GM10248 (cell line): ENCODE data around the gene BABAM2.

ENCODE experiments used
- CTCF ChIA-PET: fragments of 300-600 bp; sonication (Branson Sonifier 250); formaldehyde crosslinking; extraction: SDS; loops from one replicate; lab custom pipeline; 2021; ENCODE audit warnings: antibody characterized with exemption; lab: Yijun Ruan, JAX
- POLR2A ChIA-PET: fragments of 350-650 bp; sonication (Branson Sonifier 250); formaldehyde crosslinking; extraction: SDS; loops from one replicate; lab custom pipeline; 2020; ENCODE audit warnings: antibody characterized with exemption; lab: Yijun Ruan, JAX
- DNase-seq: peaks from one replicate; pipeline ENCODE4 v3.0.0; 2012; ENCODE audit errors: extremely low spot score
- TF ChIP-seq, protein P1 (sequence below): IDR thresholded peaks from 2 replicates; pipeline ENCODE4 v1.5.1; 2012; ENCODE audit warnings: mild to moderate bottlenecking, low read depth; ENCODE audit errors: extremely low read depth, missing control alignments, control extremely low read depth

The BABAM2 gene

DNA sequence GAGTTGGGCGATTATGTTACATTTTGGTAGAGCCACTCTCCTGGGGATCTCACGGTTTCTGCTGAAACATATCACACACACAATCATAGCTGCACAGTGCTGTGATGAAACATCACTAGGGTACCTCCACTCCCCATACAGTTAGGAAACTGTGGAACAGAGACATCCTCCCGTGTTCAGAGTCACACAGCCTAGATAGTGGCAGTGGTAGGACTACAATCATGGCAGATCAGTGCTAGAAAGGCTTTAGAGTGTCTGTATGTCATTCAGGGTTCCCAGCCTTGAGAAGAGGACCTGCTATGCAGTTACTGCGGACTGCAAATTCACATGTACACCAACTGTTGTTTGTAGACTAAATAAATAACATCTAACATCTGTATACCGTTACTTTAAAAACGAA is 291.8 kb downstream of the BABAM2 start:
- no peak for DNase-seq
- TF ChIP-seq, protein P1, sequence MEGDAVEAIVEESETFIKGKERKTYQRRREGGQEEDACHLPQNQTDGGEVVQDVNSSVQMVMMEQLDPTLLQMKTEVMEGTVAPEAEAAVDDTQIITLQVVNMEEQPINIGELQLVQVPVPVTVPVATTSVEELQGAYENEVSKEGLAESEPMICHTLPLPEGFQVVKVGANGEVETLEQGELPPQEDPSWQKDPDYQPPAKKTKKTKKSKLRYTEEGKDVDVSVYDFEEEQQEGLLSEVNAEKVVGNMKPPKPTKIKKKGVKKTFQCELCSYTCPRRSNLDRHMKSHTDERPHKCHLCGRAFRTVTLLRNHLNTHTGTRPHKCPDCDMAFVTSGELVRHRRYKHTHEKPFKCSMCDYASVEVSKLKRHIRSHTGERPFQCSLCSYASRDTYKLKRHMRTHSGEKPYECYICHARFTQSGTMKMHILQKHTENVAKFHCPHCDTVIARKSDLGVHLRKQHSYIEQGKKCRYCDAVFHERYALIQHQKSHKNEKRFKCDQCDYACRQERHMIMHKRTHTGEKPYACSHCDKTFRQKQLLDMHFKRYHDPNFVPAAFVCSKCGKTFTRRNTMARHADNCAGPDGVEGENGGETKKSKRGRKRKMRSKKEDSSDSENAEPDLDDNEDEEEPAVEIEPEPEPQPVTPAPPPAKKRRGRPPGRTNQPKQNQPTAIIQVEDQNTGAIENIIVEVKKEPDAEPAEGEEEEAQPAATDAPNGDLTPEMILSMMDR: no peak
- CTCF ChIA-PET: no interaction called here
- POLR2A ChIA-PET: no interaction called here

DNA sequence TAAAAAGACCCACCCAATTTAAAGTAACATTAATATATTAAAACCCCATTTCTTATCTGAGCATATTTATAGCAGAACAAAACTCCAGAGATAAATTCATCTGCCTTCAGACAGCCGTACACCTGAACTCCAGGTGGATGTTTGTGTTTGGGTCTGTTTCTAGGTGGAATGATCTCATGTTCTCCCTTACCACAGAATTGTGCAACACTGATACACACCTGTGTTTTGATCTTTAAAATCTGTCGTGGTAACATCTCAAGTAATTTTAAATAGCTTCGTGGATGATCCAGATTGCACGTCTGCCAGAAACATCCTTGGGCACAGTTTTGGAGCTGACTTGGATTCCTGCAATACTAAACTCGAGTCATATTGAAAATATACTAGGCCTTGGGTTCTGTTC is 294.6 kb downstream of the BABAM2 start:
- TF ChIP-seq, protein P1: no peak
- no peak for DNase-seq
- ChIA-PET CTCF (no interaction called here), POLR2A (no interaction called here)

DNA sequence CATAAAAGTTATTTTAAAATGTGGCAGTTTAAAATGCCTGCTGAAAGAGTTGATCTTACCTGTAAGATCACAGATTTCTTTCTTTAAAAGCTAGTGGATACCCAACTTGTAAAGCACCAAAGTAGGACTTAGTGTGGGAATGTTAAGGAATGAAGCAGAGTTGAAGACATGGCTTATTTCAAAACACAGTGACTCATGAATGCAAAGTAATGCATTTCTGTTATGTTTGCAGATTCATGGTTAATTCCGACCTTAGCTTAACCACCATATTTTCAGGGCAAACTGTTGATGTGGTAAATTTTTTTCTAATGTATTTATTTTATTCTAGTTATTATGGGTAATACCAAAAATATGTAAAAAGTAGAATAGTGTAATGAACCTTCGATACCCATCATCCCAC is 295.4 kb downstream of the BABAM2 start:
- no peak for DNase-seq
- CTCF ChIA-PET: no interaction called here
- TF ChIP-seq, protein P1: no peak
- POLR2A ChIA-PET: no interaction called here

DNA sequence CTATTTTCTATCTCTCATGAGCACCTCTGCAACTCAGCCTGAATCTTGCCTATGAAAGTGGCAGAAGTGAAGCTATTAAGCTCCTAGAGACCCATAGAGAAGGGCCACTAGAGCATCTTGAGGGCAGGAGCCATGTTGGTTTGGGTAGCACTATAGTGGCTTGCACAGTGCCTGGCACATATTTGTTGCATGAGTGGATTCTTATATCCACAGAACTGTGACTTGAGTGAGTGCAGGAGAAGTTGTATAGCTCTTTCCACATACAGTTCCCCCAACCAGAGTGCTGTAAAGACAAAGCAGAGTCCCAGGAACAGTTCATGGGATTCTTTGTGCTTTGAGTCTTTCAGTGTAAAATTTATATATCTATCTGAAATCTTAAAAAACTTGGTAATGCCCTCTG is 296.7 kb downstream of the BABAM2 start:
- ChIA-PET CTCF (no interaction called here), POLR2A (no interaction called here)
- TF ChIP-seq, protein P1: no peak
- no peak for DNase-seq

DNA sequence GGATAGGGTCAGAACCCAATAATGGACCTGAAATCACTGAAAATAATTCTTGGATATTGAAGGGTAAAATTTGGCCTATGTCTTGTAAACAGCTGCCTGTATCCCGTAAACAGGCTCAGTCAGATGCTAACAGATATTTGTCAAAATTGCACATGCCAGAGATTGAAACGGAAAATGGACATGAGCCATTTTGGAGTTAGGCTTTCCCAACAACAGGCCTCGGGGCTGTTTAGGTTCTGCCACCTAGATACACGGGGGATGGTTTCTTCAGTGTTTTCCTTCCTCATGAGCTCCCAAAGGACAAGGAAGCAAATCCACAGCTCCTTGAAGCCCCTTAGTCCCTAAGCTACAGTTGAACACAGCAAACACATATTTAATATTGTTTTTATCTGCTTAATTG is 297.9 kb downstream of the BABAM2 start:
- CTCF ChIA-PET: no interaction called here
- POLR2A ChIA-PET: no interaction called here
- no peak for DNase-seq
- TF ChIP-seq, protein P1: no peak

DNA sequence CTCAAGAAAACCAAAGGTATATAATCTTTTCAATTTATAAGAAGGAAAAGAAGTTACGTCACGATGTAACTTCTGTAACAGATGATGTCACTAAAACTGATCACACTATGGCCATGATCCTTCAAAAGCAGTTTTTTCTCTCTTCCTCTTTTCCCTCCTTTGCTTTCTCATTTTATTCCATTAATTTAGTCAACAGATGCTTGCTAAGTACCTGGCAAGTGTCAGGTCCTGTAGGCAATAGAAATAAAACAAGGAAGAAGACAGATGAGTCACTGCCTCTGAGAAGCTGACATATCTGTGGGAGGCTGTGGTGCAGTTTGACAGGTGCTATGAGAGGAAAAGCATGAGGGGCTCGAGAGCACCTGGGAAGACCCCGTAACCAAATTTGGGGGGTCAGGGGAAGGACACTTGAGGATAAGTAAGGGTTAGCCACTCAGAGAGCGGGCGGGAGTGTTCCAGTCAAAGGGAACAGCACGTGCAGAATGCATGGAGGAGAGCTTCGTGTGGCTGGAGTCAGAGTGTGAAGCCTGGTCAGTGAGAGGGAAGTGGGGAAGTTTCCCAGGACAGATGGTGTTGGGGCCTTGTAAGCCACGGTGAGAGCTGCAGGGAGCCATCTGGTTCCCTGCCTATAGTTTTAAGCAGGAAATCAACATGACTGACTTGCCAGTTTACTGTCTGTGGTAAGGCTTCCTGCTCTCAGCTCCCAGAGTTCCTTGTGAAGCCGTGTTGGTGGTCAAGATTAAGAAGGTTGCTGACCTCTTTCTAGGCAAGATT is 303.3 kb downstream of the BABAM2 start:
- ChIA-PET POLR2A (no interaction called here), CTCF (no interaction called here)
- TF ChIP-seq, protein P1: no peak
- DNase-seq: no peak
